ENCODE data around the gene HEPHL1.
"Not testable (repeated sequence)": the region's sequence is repeated elsewhere in the genome, so short reads cannot be mapped to it uniquely, and the experiment has no call there.

Gene HEPHL1

DNA sequence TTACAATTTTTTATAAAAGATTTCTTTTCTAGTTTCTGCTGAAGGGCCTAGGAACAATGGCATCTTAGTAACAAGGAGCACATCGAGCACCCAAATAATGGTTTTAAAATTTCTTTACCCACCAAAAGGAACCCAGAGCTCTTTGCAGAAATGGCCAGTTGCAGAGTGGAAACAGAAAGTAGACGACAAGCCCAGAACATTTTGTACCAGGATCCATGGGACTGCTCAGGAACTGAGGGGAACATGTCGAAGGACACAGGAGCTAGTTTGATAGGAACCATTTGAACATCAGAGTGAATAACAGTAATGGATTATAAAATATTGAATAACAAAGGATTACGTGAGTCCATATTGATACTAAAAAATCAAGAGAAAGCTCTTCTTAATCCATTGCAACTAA is 124.8 kb downstream of the HEPHL1 start:
- intact Hi-C loops (cut with DNase I): no loop called here
- no peak for DNase-seq

DNA sequence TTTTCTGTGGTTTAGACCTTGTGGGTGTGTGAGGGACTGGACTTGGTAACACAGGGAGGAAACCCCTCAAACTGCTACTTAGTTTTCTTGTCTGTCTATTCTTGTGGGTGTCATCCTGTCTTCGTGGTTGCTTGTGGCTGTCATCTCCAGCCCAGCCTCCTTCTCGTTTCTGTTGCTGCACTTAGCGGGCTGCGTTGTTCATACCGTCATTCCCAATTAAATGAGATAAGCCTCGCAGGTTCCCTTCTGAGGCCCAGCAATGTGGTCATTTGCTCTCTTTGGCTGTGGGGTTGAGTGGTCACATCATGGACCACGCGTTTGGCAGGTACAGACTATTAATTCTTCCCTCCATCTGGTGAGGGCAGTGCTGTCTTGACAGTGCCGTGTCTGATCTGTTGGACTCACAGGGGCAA is 126.3 kb downstream of the HEPHL1 start:
- DNase-seq: no peak
- intact Hi-C loops (cut with DNase I): no loop called here

GRCh38 chr11:94148189-94148588 is 127.0 kb downstream of the HEPHL1 start:
- DNase-seq: no peak

GRCh38 chr11:94149431-94150017 is 128.4 kb downstream of the HEPHL1 start:
- intact Hi-C loops (cut with DNase I): no loop called here
- no peak for DNase-seq

More at GRCh38 chr11:94148189-94148588, 127.0 kb downstream of the HEPHL1 start:
- intact Hi-C loops (cut with DNase I): no loop called here

GRCh38 chr11:94150056-94150455 is 128.9 kb downstream of the HEPHL1 start:
- no peak for DNase-seq
- intact Hi-C loops (cut with DNase I): no loop called here

GRCh38 chr11:94150704-94151685 is 129.8 kb downstream of the HEPHL1 start:
- DNase-seq: no peak
- intact Hi-C loops (cut with DNase I): no loop called here

- DNase-seq: no peak
- intact Hi-C loops (cut with DNase I): no loop called here
Observed at GRCh38 chr11:94151903-94152677, 130.9 kb downstream of the HEPHL1 start.

GRCh38 chr11:94152678-94153065 is 131.5 kb downstream of the HEPHL1 start:
- intact Hi-C loops (cut with DNase I): no loop called here

GRCh38 chr11:94153320-94153719 is 132.2 kb downstream of the HEPHL1 start:
- DNase-seq: no peak
- intact Hi-C loops (cut with DNase I): no loop called here

More at GRCh38 chr11:94152678-94153065, 131.5 kb downstream of the HEPHL1 start:
- DNase-seq: no peak

DNA sequence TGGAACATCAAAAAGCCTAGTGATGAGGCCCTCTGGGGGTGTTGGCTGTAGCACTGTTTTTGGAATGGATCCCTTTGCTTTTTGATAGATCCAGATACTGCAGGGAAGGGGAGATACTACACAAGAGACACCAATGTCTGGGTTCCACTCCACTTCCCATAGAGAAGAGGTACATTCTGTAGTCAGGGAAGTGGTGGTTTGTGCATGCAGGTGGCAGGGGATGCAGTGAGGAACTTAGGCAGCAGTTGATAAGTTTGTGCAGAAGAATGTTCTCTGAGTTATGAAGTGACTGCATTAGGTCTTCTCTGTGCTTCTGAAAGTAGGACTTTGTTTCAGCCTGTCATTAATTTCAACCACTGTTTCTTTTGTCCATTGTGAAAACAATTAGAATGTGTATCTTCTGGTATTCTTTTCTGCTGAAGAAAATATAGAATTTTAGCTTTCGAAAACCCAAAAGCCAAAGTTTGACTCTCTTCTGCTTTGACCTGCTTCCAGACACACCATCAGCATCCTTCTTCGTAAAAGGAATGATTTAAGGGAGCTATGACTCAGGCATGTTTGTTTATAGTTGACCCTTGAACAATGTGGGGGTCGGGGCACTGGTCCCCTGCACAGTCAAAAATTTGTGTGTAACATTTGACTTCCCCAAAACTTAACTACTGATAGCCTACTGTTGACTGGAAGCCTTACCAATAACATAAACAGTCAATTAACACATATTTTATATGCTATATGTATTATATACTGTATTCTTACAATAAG is 133.1 kb downstream of the HEPHL1 start:
- intact Hi-C loops (cut with DNase I): no loop called here

GRCh38 chr11:94157339-94157738 is 136.2 kb downstream of the HEPHL1 start:
- intact Hi-C loops (cut with DNase I); DNase-seq: not testable (repeated sequence)

More for the DNA sequence above, 133.1 kb downstream of the HEPHL1 start:
- DNase-seq: no peak
